Measurements from ENCODE around the gene PLPP7.

PLPP7 gene

DNA sequence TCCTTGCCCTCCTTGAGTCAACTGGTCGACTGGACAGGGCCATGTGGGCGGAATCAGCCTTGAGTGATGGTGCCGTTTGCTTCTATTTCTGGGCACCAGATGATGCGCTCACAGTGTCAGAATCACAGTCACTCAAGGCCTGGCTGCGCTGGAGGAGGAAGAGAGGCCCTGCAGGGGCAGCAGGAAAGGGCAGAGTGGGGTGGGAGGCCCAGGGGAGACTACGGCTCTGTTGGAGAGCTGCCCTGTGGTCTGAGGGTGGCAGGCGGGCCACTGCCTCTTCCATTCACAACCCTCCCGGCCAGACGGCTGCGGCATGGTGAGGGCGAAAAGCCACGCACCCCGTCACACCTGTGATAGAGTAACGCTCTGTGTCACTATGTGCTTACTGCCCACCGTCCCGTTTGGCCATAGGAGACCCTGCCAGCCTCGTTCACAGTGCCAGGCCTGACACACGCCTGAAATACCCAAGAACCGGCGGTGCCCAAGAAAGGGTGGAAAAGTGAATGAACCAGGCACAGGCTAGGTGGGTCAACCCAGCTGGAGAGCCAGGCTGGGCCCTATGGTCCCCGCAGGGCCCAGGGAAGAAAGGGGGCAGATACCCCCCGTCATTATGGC is 9.9 kb downstream of the PLPP7 start:
- H3K4me3 ChIP-seq, result no peak overlapping the region
- no peak overlapping the region for H3K27ac ChIP-seq

GRCh38 chr9:131299961-131300347 is 10.4 kb downstream of the PLPP7 start:
- Histone ChIP-seq H3K27ac (no peak overlapping the region), H3K4me3 (no peak overlapping the region)

DNA sequence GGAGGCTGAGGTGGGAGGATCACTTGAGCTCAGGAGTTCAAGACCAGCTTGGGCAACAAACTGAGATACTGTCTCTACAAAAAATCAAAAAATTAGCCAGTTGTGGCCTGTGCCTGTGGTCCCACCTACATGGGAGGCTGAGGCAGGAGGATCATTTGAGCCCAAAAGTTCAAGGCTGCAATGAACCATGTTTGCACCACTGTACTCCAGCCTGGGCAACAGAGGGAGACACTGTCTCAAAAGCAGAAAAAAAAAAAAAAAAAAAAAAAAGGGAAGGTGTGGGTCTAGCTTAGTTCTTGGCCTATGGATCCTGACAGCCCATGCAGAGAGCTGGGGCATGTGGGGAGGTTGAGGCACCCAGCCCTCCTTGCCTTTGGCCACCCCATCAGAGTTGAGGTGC is 10.9 kb downstream of the PLPP7 start:
- no peak overlapping the region for H3K27ac ChIP-seq
- no peak overlapping the region for H3K4me3 ChIP-seq

DNA sequence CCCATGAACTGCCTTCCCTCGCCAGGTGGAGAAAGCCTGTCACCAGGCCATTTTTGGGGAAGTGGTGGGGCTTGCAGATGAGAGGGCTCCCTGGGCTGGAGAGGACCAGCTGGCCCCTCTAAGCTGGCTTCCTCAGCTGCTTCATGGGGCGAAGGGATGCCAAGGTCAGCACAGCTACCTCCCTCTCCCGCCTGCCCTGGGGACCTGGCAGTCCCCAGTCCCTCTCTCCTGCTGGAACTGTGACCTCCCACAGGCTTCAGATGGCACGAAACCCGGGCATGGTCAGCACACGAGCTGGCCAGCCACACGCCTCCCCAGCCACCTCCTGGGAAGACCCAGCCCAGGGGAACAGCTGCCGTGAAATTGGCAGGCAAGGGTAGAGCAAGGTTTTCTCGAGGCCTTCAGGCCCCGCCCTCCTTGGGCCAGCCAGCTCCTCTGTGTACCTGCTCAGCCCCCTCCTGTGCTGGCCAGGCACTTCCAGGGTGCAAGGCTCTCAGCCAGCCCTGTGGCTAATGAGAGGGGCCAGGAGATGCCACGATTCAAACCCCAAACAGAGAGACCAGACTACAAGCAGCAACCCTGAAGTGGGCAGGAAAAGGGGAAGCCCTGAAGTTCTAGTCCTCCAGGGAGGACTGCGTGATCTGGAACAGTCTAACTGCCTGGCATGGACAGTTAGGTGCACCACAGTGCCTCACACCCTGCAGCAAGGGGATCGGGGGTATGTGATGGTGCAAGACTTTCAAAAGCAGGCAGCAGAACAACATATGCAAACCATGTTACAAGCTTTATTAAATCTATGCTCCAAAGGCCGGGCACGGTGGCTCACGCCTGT is 12.9 kb downstream of the PLPP7 start:
- H3K27ac ChIP-seq, result no peak overlapping the region

DNA sequence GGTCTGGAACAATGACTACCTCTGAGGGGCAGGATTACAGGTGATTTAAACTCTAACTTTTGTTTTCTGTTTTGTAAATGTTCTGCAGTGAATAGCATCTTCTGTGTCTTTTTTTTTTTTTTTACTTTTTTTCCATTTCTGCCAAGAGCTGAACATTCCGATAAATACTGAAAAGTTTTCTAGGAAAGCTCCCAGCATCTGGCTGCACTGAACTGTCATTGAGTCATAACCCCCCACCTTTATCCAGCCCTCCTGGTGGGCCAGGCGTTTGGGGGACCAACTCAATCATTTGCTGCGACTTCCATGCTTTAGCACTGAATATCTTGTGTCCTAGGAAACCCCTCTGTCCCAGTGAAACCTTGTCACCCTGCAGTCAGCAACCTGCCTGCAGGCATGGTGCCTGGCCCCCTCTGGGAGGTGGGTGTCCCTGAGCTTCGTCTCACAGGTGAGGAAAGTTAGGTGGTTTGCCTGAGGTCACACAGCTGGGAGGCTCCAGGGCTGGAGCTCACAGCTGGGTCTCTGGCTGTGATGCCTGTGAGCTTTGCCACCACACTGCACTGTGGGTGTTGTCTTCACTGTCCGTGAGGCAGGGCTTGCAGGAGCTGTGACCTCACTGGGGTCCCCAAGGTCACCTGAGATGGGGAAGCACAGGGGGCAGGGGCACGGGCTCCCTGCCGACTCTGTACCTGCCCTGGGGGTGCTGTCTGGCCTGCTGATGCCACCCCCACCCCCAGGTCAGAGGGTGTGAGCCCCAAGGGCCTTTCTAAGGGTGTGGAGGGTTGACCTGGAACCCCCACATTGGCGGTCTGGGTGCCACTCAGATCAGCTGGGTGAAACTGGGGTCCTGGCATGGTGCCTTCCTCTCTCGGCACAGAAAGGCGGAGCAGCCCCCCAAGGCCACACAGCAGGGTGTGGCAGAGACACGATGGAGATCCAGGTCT is 14.1 kb downstream of the PLPP7 start:
- H3K27ac ChIP-seq, result no peak overlapping the region

More for the DNA sequence above, 12.9 kb downstream of the PLPP7 start:
- no peak overlapping the region for H3K4me3 ChIP-seq

DNA sequence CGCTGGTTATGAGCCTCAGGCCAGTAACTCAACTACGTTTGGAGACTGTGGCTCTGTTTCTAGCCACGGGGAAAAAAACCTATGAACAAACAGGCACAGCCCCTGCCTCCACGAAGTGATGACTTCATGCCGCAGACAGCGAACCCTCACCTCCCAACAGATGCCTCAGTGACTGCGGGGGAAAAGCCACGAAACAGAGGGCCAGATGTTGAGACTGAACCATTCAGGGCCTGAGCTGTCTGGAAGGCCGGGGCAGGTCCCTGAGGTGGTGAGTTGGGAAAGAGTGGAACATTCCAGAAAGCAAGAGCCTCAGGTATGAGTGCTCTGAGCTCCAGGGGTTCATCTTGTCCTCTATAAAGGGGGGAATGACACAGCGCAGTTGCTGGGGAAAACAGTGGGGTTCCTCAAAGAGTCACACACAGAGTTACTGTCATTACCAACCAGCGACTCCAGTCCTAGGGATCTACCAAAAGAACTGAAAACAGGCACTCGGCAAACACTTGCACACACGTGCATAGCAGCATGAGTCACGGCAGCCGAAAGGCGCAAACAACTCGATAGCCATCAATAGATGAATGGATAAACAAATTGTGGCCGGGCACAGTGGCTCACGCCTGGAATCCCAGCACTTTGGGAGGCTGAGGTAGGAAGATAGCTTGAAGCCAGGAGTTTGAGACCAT is 15.3 kb downstream of the PLPP7 start:
- Histone ChIP-seq H3K4me3 (no peak overlapping the region), H3K27ac (no peak overlapping the region)

More for the DNA sequence above, 14.1 kb downstream of the PLPP7 start:
- H3K4me3 ChIP-seq, result no peak overlapping the region

- H3K27ac ChIP-seq, result no peak overlapping the region
- no peak overlapping the region for H3K4me3 ChIP-seq
Measured at GRCh38 chr9:131306397-131307004, 17.0 kb downstream of the PLPP7 start.

GRCh38 chr9:131307974-131308373 is 18.5 kb downstream of the PLPP7 start:
- Histone ChIP-seq H3K4me3 (no peak overlapping the region), H3K27ac (no peak overlapping the region)

- Histone ChIP-seq H3K4me3 (no peak overlapping the region), H3K27ac (no peak overlapping the region)
Measured at GRCh38 chr9:131308452-131308851, 18.9 kb downstream of the PLPP7 start.

GRCh38 chr9:131308906-131309529 is 19.5 kb downstream of the PLPP7 start:
- Histone ChIP-seq H3K4me3 (no peak overlapping the region), H3K27ac (no peak overlapping the region)

- Histone ChIP-seq H3K27ac (no peak overlapping the region), H3K4me3 (no peak overlapping the region)
Measured at GRCh38 chr9:131309530-131310276, 20.2 kb downstream of the PLPP7 start.

- H3K27ac ChIP-seq, result peak overlapping the region in 1 of 21 experiments; percentile 31
- H3K4me3 ChIP-seq, result no peak overlapping the region
Measured at GRCh38 chr9:131310833-131311554, 21.5 kb downstream of the PLPP7 start.

- Histone ChIP-seq H3K27ac (no peak overlapping the region), H3K4me3 (no peak overlapping the region)
Measured at GRCh38 chr9:131312246-131312645, 22.7 kb downstream of the PLPP7 start.

DNA sequence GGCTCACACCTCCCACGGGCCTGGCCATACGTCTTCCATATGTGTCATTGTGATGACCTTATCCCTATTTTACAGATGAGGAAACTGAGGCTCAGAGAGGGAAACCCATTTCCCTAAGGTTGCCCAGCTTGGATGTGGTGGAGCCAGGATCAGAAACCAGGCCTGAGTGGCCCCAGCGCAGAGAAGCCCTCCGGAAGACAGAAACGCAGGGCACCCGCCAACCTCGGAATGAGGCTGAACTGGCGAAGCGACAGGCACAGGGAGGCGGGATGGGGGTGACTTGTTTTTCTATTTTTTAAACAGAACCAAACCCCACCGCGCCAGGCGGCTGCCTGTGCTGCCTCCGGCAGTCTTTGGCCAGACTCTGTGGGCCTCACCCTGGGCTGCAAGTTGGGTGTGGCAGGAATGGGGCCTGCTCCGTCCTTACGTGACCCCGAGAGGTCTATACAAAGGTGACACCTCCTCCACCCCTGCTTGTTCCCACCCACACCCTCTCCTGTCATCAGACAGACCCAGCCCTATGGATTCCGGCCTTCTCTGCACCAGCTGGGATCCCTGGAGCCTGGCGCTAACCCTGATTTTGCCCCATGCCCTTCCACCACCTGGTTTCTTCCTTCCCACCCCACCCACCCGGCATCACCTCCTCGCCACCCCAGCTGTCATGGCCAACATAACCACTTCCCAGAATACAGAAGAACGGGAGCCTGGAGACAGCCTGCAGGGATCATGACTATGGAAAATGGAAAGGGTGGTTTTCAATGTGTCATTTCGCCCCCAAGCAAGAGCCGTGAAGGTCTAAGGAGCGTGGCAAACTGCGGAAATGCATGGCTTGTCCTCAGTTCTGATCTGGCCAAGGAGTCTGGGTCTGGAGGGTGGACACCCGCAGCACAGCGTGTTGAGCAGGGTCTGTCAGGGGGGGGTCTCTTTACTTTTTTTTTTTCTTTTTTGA is 23.6 kb downstream of the PLPP7 start:
- Histone ChIP-seq H3K4me3 (no peak overlapping the region), H3K27ac (no peak overlapping the region)

DNA sequence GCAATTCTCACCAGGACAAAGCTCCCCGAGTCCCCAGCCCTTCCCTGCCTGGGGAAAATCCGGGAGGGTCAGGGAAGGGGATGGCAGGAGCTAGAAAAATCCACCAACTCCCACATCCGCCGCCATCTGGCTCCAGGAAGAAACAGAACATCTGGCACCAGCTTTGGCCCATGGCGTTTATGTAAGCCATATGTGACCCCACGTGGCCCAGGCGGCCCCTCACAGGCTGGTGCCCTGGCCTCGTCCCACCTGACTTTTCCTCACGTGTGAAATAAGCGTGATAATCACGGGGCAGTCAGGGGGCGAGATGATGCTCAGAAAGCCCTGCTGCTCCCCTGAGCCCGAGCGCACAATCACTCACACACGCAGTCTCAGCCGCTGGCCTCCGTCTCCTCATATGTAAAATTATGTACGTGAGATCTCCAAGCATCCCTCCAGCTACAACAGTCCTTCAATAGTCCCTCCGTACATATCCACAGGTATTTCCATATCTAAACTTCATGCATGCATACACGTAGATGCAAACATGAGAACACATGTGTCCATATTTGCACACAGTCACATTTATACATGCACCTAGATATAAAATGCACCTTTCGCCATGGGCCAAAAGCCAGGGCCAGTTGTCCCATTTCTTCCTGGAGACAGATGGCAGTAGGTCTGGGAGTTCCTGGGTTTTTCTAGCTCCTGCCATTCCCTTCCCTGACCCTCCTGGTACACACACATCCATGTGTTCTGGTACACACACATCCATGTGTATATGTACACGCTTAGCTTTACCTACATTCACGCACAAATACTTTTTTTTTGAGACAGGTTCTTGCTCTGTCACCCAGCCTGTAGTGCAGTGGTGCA is 28.9 kb downstream of the PLPP7 start:
- Histone ChIP-seq H3K27ac (no peak overlapping the region), H3K4me3 (no peak overlapping the region)

DNA sequence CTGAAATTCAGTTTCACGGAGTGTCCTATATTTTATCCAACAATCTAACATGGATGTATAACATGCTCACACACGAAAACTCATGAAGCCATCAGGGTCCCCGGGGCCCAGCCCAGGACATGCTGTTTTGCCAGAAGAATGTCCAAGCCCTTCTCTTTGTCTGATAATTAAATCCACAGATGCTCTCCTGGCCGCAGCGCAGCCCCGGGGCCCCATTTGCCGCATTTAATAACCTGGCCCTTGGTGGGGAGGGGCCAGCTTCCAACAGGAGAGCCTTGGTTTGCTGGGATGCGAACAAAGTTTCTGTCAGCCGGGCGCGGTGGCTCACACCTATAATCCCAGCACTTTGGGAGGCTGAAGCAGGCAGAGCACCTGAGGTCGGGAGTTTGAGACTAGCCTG is 30.0 kb downstream of the PLPP7 start:
- Histone ChIP-seq H3K27ac (no peak overlapping the region), H3K4me3 (no peak overlapping the region)
